GM12875 (cell line): Measurements from ENCODE around the gene DBX1.

Experiments
- H3K4me3 ChIP-seq: one replicate; pipeline ENCODE4 v1.5.1; 2011; ENCODE audit warnings: low read depth, low read length, control low read depth
- CTCF ChIP-seq: IDR thresholded peaks from 2 replicates; pipeline ENCODE4 v1.5.1; 2011; ENCODE audit warnings: low read depth, mild to moderate bottlenecking, control low read depth, inconsistent platforms, low read length, moderate library complexity, borderline replicate concordance; ENCODE audit not compliant: insufficient read depth

DBX1 gene

GRCh38 chr11:20177136-20177535, 16.9 kb upstream of the DBX1 start:
- H3K4me3 ChIP-seq: no peak overlapping the region
- TF ChIP-seq CTCF: no peak

GRCh38 chr11:20172721-20173447, 12.6 kb upstream of the DBX1 start:
- no peak for TF ChIP-seq CTCF
- H3K4me3 ChIP-seq: no peak overlapping the region

GRCh38 chr11:20163783-20164481, 3.7 kb upstream of the DBX1 start:
- H3K4me3 ChIP-seq: no peak overlapping the region
- no peak for TF ChIP-seq CTCF

GRCh38 chr11:20162824-20163782, 2.8 kb upstream of the DBX1 start:
- TF ChIP-seq CTCF: no peak
- no peak overlapping the region for H3K4me3 ChIP-seq

GRCh38 chr11:20161923-20162744, 1.9 kb upstream of the DBX1 start:
- TF ChIP-seq CTCF: no peak
- no peak overlapping the region for H3K4me3 ChIP-seq

GRCh38 chr11:20161230-20161918, 1.1 kb upstream of the DBX1 start:
- TF ChIP-seq CTCF: no peak
- H3K4me3 ChIP-seq: no peak overlapping the region
